GM18507 (cell line): Measurements from ENCODE around the gene AP4B1.
A peak's percentile ranks its signal among the peaks of the same experiment; 100 is the strongest.
"Not testable (repeated sequence)": the region's sequence is repeated elsewhere in the genome, so short reads cannot be mapped to it uniquely, and the experiment has no call there.

ENCODE experiments used
- DNase-seq: peaks from one replicate; pipeline ENCODE4 v3.0.0; 2011; ENCODE audit warnings: low read depth; ENCODE audit not compliant: insufficient read length; ENCODE audit errors: extremely low spot score
- FAIRE-seq: peaks from 2 replicates; lab custom pipeline; 2011; peaks lifted over from hg19 to GRCh38; lab: Jason Lieb, UNC

Gene AP4B1

GRCh38 chr1:113904674-113905434 is at the start of gene AP4B1, which contains the start of gene DCLRE1B:
AP4B1 (minus strand) TSS chr1:113904799; CDS start chr1:113904717, 82 bp downstream.
DCLRE1B (plus strand) TSS chr1:113905326; CDS start chr1:113905587, 261 bp downstream.
- DNase-seq (peak; percentile 89), FAIRE-seq (peak; percentile 97)

- FAIRE-seq = no peak
- no peak for DNase-seq
These were observed 47.1 kb upstream of the AP4B1 start for GRCh38 chr1:113951719-113952118.

GRCh38 chr1:113950908-113951307 is 46.3 kb upstream of the AP4B1 start:
- DNase-seq = no peak
- no peak for FAIRE-seq

GRCh38 chr1:113949007-113949406 is 44.4 kb upstream of the AP4B1 start:
- FAIRE-seq (no peak), DNase-seq (no peak)

- not testable (repeated sequence) for FAIRE-seq, DNase-seq
These were observed 43.6 kb upstream of the AP4B1 start for GRCh38 chr1:113948151-113948550.

- no peak for FAIRE-seq
- DNase-seq = no peak
These were observed 42.9 kb upstream of the AP4B1 start for GRCh38 chr1:113947388-113948107.

- DNase-seq = no peak
- no peak for FAIRE-seq
These were observed 42.2 kb upstream of the AP4B1 start for GRCh38 chr1:113946678-113947387.

- no peak for FAIRE-seq
- no peak for DNase-seq
These were observed 41.5 kb upstream of the AP4B1 start for GRCh38 chr1:113946112-113946511.

- DNase-seq (no peak), FAIRE-seq (no peak)
These were observed 40.7 kb upstream of the AP4B1 start for GRCh38 chr1:113945329-113945728.

- no peak for FAIRE-seq
- no peak for DNase-seq
These were observed 38.6 kb upstream of the AP4B1 start for GRCh38 chr1:113943028-113943811.

- FAIRE-seq (no peak), DNase-seq (no peak)
These were observed 37.9 kb upstream of the AP4B1 start for GRCh38 chr1:113942527-113942926.

GRCh38 chr1:113941245-113941559 is 36.6 kb upstream of the AP4B1 start:
- FAIRE-seq = no peak

GRCh38 chr1:113940365-113941244 is 36.0 kb upstream of the AP4B1 start:
- DNase-seq = no peak

More at GRCh38 chr1:113941245-113941559, 36.6 kb upstream of the AP4B1 start:
- DNase-seq = no peak

GRCh38 chr1:113938192-113938591 is 33.6 kb upstream of the AP4B1 start:
- DNase-seq = no peak
- FAIRE-seq = no peak

More at GRCh38 chr1:113940365-113941244, 36.0 kb upstream of the AP4B1 start:
- FAIRE-seq = no peak

GRCh38 chr1:113937146-113937545 is 32.5 kb upstream of the AP4B1 start:
- FAIRE-seq (no peak), DNase-seq (no peak)

- FAIRE-seq (no peak), DNase-seq (no peak)
These were observed 31.4 kb upstream of the AP4B1 start for GRCh38 chr1:113935970-113936369.

- FAIRE-seq (no peak), DNase-seq (no peak)
These were observed 30.6 kb upstream of the AP4B1 start for GRCh38 chr1:113935176-113935575.

- DNase-seq = no peak
- no peak for FAIRE-seq
These were observed 30.0 kb upstream of the AP4B1 start for GRCh38 chr1:113934511-113935055.
